GM20431 (cell line): ENCODE data around the gene PGAM2.
"Not testable (repeated sequence)": the region's sequence is repeated elsewhere in the genome, so short reads cannot be mapped to it uniquely, and the experiment has no call there.

Source experiments
- in situ Hi-C: fragments of 300-500 bp; cut with MseI, MboI; formaldehyde crosslinking; loops from one replicate; pipeline ENCODE4 v1.15.0; 2020; ENCODE audit warnings: low sequenced_read_pairs; ENCODE audit not compliant: unreplicated experiment

PGAM2 gene

GRCh38 chr7:44033971-44034844 lies 31.2 kb downstream of the PGAM2 start:
- in situ Hi-C loops = not testable (repeated sequence)

- in situ Hi-C loops = not testable (repeated sequence)
Observed at GRCh38 chr7:44032031-44032430, 33.3 kb downstream of the PGAM2 start.

DNA sequence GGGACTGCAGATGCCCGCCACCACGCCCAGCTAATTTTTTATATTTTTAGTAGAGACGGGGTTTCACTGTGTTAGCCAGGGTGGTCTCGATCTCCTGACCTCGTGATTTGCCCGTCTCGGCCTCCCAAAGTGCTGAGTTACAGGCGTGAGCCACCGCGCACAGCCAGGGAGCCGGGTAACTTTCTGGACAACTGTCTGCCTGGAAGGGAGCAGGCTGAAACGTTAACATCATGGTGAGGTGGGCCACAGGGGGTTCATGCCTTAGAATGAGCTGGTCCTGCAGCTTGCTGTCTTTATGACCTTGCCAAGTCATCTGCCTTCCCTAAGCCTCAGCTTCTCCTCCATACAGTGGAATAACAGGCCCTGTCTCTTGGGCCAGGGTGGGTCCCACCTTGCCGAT lies 34.0 kb downstream of the PGAM2 start:
- in situ Hi-C loops = not testable (repeated sequence)

DNA sequence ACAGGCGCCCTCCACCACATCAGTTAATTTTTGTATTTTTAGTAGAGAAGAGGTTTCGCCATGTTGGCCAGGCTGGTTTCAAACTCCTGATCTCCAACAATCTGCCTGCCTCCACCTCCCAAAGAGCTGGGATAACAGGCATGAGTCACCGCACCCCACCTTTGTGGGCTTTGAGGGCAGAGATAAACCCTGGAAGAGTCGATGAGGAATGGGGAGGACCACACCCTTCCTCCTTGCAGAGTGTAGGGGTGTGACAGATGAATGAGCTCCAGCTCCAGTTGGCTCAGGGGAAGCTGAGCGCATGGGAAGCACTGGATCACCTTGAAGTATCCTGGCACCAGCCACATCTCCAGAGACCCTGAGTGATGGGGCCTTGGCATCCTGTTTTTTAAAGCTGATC lies 35.3 kb downstream of the PGAM2 start:
- in situ Hi-C loops = not testable (repeated sequence)

DNA sequence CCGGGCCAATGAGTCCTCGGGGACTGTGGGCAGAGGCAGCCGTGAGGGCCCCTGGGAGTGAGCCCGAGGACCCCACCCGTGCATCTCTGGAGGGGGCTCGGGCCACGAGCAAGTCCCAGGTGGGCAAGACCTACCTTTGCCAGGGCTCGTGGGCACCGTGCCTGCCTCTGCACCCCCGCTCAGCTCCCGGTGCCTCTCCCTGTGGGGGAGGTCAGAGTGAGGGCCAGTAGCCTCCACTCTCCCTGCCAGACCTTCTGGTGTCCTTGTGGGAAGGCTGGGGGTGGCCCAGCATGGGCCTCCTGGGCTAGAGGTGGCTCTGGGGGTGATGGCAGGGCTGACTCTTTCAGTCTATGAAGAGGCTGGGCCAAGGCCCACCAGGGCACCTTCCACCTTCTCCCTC lies 35.9 kb downstream of the PGAM2 start:
- in situ Hi-C loops = not testable (repeated sequence)

DNA sequence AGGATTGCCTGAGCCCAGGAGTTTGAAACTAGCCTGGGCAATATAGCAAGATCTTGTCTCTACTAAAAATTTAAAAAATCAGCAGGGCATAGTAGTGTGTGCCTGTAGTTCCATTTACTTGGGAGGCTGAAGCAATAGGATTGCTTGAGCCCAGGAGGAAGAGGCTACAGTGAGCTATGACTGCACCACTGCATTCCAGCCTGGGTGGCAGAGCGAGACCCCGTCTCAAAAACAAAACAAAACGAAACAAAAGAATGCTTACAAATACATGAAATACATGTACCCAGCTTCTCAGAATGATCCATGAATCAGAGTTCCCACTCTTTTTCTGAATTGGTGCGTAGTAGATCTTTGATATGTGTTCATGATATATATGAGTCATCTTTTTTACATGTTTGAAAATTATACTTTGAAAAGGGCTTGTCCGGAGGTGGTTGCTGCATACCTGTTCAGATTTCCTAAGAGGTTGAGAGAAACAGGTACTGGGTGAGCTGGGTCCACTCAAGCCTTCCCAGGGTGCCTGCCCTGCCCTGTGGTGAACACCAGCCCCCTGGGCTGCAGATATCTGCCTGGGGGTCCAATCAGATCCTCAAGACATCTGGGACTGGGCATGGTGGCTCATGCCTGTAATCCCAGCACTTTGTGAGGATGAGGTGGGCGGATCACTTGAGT lies 42.4 kb downstream of the PGAM2 start:
- in situ Hi-C loops = not testable (repeated sequence)

DNA sequence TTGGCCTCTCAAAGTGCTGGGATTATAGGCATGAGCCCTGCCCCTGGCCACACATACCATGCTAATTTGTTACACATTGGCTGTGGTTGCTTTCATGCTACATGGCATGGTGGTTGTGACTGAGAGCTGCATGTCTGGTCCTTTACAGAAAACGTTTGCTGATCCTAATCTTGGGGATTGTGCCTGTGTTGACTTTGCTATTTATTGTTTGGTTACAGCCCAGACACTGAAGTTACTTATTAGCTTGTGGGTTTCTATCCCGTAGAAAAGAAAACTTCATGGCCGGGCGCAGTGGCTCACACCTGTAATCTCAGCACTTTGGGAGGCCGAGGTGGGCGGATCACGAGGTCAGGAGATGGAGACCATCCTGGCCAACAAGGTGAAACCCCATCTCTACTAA lies 43.3 kb downstream of the PGAM2 start:
- in situ Hi-C loops = not testable (repeated sequence)

GRCh38 chr7:44019825-44020224 lies 45.5 kb downstream of the PGAM2 start:
- in situ Hi-C loops = not testable (repeated sequence)

GRCh38 chr7:44018857-44019807 lies 46.2 kb downstream of the PGAM2 start:
- in situ Hi-C loops = not testable (repeated sequence)

GRCh38 chr7:44015090-44015489 lies 50.3 kb downstream of the PGAM2 start:
- in situ Hi-C loops = not testable (repeated sequence)
